Astrocyte of the spinal cord (primary cell): ENCODE results near the gene KLK4.

Experiments
- DNase-seq: peaks from one replicate; pipeline ENCODE4 v3.0.0; 2011; ENCODE audit warnings: low read depth, low spot score
- H3K4me3 ChIP-seq: 2 replicates; pipeline ENCODE4 v1.5.1; 2011; ENCODE audit warnings: low read depth, mild to moderate bottlenecking, low read length, moderate library complexity
- in situ Hi-C: cut with HindIII; loops from 2 replicates; pipeline ENCODE4 v1.10.0; 2017; ENCODE audit warnings: low sequenced_read_pairs
- TF ChIP-seq, protein P1 (sequence below): IDR thresholded peaks from 2 replicates; pipeline ENCODE4 v1.5.1; 2012; ENCODE audit warnings: low read depth, mild to moderate bottlenecking, low read length, inconsistent platforms

Gene KLK4

DNA sequence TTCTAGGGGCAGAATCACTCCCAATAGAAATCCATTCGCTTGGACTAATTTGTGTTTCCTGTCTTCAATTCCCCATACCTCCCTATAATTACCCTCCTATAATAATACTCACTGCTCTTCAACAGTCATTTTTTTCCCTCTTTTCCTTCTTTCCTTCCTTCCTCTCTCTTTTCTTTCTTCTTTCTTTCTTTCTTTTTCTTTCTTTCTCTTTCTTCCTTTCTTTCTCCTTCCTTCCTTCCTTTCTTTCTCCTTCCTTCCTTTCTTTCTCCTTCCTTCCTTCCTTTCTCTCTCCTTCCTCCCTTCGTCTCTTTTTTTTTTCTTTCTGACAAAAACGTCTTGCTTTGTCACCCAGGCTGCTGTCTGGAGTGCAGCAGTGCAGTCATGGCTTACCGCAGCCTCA lies 33.6 kb upstream of the KLK4 start:
- TF ChIP-seq, protein P1, sequence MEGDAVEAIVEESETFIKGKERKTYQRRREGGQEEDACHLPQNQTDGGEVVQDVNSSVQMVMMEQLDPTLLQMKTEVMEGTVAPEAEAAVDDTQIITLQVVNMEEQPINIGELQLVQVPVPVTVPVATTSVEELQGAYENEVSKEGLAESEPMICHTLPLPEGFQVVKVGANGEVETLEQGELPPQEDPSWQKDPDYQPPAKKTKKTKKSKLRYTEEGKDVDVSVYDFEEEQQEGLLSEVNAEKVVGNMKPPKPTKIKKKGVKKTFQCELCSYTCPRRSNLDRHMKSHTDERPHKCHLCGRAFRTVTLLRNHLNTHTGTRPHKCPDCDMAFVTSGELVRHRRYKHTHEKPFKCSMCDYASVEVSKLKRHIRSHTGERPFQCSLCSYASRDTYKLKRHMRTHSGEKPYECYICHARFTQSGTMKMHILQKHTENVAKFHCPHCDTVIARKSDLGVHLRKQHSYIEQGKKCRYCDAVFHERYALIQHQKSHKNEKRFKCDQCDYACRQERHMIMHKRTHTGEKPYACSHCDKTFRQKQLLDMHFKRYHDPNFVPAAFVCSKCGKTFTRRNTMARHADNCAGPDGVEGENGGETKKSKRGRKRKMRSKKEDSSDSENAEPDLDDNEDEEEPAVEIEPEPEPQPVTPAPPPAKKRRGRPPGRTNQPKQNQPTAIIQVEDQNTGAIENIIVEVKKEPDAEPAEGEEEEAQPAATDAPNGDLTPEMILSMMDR, result no peak
- no peak overlapping the region for H3K4me3 ChIP-seq
- no peak for DNase-seq
- in situ Hi-C loops, result no loop called here

GRCh38 chr19:50943074-50943828 lies 32.1 kb upstream of the KLK4 start:
- in situ Hi-C loops, result no loop called here
- TF ChIP-seq, protein P1, result no peak
- H3K4me3 ChIP-seq, result no peak overlapping the region
- DNase-seq, result no peak

- no peak for DNase-seq
- in situ Hi-C loops, result no loop called here
- no peak overlapping the region for H3K4me3 ChIP-seq
- TF ChIP-seq, protein P1, result no peak
Measured at GRCh38 chr19:50939596-50939995, 28.4 kb upstream of the KLK4 start.

DNA sequence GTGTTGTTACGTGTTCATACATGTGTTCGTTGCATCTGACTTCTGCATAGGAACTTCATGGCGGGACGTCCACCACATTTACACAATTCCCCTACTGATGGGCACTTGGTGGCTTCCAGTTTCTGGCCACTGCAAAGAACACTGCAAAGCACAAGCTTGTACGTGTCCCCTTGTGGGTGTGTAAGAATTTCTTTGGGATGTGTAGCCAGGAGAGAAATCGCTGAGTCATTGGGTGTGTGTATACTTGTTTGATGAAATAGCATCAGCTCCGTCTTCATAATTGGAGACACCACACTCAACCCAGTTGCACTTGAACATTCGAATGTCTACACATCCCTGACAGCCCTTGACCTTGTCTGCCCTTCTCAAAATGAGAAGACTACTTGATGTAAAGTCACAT lies 22.4 kb upstream of the KLK4 start:
- no peak for DNase-seq
- no peak overlapping the region for H3K4me3 ChIP-seq
- TF ChIP-seq, protein P1, result no peak

DNA sequence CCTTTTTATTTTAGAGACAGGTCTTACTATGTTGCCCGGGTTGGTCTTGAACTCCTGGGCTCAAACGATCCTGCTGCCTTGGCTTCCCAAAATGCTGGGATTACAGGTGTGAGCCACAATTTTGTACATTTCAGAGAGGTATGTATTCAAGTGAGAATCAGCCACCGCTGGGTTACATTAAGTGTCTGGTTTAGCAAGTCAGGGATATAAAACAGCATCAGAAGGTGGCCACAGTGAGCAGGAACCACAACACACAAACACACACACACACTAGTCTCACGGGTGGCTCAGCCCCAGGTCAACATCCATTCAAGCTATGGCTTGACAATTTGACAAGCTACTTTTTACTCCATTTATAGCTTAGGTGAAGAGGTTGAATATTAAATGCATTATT lies 21.5 kb upstream of the KLK4 start:
- H3K4me3 ChIP-seq, result no peak overlapping the region
- in situ Hi-C loops, result no loop called here
- TF ChIP-seq, protein P1, result no peak
- no peak for DNase-seq

More for the DNA sequence above, 22.4 kb upstream of the KLK4 start:
- in situ Hi-C loops, result no loop called here

DNA sequence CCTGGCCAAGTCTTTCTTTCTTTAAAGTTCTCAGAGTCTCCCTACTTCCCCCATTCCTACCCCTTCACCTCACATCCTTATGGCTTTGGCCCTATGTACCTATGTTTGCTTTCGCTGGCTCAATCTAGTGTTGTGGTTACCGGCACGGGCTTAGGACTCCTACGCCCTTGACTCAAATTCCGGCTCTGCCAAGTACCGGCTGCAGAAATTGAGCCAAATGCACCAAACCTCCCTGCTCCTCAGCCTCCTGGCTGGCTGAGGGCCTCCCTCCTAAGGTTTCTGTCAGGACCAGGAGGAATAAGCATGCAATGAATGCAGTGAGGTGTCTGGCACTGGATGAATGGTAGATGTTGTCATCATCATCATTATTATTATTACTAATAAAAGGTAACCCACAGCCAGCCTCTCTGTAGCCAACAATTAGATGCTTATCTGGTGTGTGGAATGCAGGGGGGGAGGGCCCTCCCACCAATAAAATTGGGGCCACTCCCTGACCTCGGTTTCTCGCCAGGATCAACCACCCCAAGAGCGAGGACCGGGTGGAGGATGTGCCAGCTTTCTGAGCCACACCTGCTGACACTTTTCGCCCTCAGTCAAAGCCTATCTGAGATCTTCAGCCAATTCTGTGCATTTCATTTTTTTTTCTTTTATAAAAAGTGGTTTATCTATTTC lies 21.0 kb upstream of the KLK4 start:
- H3K4me3 ChIP-seq, result no peak overlapping the region
- DNase-seq, result no peak
- in situ Hi-C loops, result no loop called here
- TF ChIP-seq, protein P1, result no peak
